ENCODE results near the gene C2orf69.

DNA sequence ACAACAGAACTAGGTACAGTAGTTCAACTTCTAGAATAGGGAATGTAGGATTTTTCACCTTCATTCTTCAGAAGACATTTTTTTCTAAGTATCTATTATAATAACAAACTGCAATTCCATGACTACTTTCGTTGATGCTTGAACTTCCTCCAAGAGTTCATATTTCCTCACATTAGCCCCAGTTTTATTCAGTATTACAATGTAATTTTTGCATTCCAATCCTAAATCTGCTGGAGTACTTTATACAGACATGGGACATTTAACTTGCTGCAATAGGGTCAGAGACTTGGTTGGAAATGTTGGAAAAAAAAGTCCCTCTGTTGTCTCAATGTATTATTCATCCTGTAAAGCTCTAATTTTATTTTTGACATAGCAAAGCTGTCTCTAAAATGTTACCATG lies 40.5 kb upstream of the C2orf69 start:
- TF ChIP-seq CREB1 (IDR thresholded peaks at IDR 0.05) (no peak), ZNF274 (IDR thresholded peaks at IDR 0.05; ENCODE audit: borderline replicate concordance, extremely low read depth, low read length) (no peak), MAFK (IDR thresholded peaks at IDR 0.05; ENCODE audit: low read depth, low read length) (no peak), CEBPB (IDR thresholded peaks at IDR 0.05; ENCODE audit: low read depth, low read length) (no peak), POLR2A (IDR thresholded peaks at IDR 0.05; ENCODE audit: control extremely low read depth in 1 of 2, low read depth in 2 of 2, low read length in 2 of 2) (no peak), POLR2AphosphoS5 (IDR thresholded peaks at IDR 0.05; ENCODE audit: low read depth, low read length) (no peak), KDM4A (IDR thresholded peaks at IDR 0.05; ENCODE audit: low read depth, low read length, severe bottlenecking) (no peak), SP1 (IDR thresholded peaks at IDR 0.05; ENCODE audit: low read depth, low read length) (no peak), CHD1 (IDR thresholded peaks at IDR 0.05; ENCODE audit: low read depth, low read length) (no peak), CHD2 (IDR thresholded peaks at IDR 0.05; ENCODE audit: low read length) (no peak), HDAC2 (IDR thresholded peaks at IDR 0.05; ENCODE audit: borderline replicate concordance in 1 of 2, low read depth in 2 of 2, low read length in 2 of 2) (no peak)
- TF ChIP-seq, protein P1, sequence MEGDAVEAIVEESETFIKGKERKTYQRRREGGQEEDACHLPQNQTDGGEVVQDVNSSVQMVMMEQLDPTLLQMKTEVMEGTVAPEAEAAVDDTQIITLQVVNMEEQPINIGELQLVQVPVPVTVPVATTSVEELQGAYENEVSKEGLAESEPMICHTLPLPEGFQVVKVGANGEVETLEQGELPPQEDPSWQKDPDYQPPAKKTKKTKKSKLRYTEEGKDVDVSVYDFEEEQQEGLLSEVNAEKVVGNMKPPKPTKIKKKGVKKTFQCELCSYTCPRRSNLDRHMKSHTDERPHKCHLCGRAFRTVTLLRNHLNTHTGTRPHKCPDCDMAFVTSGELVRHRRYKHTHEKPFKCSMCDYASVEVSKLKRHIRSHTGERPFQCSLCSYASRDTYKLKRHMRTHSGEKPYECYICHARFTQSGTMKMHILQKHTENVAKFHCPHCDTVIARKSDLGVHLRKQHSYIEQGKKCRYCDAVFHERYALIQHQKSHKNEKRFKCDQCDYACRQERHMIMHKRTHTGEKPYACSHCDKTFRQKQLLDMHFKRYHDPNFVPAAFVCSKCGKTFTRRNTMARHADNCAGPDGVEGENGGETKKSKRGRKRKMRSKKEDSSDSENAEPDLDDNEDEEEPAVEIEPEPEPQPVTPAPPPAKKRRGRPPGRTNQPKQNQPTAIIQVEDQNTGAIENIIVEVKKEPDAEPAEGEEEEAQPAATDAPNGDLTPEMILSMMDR (IDR thresholded peaks at IDR 0.05; ENCODE audit: control extremely low read depth in 1 of 3, insufficient read depth in 1 of 3, low read depth in 1 of 3, low read length in 3 of 3) = no peak
- TF ChIP-seq, protein P2, sequence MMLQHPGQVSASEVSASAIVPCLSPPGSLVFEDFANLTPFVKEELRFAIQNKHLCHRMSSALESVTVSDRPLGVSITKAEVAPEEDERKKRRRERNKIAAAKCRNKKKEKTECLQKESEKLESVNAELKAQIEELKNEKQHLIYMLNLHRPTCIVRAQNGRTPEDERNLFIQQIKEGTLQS (IDR thresholded peaks at IDR 0.05; ENCODE audit: insufficient read depth, low read depth, low read length) = no peak

Measured in H1 (cell line).